T follicular helper cell (primary cell): ENCODE data around the gene FANCG.

Experiments
- DNase-seq: peaks from one replicate; pipeline ENCODE4 v3.0.0-alpha.2; 2020; ENCODE audit warnings: low read depth
- total RNA-seq, 2 experiments: gene quantifications; one replicate each; lab custom pipeline; 2026; lab: John Stamatoyannopoulos, UW

FANCG gene
- total RNA-seq = 10.5 to 19.3 reads per million in 2 experiments

DNA sequence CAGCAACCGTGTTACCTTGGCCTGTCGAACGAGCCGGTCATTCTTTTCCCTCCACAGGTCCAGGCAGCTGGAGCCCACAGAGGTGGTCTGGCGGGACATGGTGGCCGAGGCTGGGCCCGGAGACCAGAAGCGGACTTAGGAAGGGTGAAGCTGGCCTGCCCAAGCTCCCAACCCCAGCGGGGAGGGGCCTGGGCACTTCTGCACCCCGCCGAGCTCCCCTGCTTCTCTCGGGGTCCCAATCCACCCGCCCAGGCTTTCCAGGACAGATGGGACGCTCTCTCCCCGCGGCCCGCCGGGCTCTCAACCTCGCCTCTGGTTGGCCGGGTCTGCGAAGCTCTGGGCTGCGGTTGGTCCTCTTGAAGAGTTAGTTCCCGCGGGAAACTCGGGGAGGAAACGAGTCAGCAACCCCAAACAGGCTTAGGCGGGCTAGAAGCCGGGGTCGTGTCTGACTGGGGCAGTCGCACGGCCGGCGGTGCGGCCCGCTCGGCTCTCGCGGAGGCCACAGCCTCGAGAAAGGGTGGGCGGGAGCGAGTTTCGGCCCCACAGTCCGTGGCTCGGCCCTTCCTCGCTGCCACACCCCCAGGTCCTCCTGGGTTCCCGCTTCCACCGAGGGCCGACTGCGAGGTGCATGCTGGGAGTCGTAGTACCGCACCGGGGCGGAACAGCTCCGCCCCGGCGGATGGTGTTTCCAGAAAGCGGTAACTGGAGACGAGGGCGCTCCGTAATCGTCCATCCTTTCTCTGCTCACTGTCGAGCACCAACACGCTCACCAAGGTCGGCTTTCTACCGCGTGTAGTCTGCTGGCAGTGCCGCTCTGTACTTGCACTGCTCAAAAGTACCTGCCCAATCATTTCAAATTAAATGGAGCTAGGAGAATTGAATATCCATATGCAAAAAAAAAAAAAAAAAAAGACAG, at the start of gene FANCG:
Gene FANCG (minus strand): TSS at position 517 of the 916 bp plus-strand sequence. CDS start 418 bp downstream, at position 99.
- DNase-seq = peak; percentile 65

DNA sequence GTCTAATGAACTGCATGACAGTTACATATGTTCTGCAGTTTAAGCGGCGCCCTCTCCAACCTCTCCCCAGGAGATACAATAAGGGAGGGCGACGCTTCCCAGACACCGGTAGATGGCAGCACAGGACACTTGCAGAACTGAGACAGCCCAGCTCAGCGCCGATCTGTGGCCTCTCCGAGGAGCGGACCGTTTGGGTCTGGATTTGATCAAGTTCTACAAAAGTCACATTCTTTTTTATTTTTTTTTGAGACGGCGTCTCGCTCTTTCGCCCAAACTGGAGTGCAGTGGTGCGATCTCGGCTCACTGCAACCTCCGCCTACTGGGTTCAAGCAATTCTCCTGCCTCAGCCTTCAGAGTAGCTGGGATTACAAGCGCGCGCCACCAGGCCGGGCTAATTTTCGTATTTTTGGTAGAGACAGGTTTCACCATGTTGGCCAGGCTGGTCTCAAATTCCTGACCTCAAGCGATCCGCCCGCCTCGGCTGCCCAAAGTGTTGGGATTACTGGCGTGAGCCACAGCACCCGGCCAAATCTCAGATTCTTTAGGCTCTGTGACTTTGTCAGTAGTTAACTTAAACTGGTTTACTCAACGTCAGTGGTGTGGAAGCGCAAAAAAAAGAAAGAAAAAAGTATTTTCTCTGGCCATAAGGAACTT, 37.3 kb upstream of the FANCG start:
- peak; percentile 86 for DNase-seq

DNA sequence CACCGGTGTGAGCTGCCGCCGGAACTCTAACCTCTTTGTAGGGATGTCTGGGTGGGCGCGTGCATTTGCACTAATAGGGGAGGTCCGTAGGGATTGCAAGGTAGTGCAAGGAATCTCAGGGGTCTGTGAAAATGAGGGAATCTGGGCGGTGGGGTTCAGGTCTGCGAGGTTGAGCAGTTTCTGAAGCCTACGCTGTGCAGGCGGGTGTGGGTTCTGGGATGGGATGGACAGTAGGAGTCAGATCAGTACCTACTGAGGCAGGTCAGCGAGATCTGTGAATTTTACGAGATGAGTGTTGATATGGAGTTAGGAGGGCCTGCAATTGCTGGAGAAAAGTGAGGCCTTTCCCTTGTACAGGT, 36.8 kb upstream of the FANCG start:
- no peak for DNase-seq

DNA sequence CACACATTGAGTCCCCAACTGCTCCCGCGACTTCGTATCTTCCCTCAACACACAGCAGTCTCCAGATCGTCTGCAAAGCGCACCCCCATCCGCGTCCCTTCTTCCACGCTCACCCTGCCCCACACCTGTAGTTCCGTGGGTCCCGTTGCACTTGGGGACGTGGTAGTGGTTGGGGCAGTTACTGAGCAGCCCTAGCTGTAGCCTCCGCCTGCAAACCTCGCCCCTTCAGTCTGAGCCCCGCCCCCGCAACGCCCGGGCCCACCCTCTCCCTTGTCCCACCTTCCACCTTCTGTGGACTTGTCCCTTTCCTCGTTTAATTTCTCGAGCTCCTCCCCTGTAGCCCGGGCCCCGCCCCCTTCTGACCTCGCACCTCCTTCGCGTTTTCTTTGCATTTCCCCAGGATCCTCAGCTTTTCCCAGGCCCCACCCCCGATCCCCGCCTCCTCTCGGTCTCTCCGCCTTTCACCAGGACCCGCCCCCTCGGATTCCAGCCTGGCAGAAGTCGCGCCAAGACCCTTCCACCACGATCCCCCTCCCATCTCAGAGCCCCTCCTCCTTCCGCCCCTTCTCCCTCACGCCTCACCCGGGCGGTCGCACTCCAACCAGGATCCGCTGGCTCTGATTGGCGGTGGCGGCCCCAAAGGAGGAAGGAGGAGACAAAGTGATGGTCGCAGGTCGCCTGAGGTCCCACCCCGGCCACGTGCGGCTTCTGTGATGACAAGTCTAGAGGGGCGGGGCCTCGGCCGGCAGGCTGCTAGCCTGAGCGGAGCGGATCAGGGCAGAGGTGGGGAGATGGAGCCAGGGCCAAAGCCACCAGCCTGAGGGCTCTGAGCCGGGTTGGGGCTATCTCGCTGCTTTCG, 36.2 kb upstream of the FANCG start, which contains the start of gene ATOSB:
Gene ATOSB (minus strand): TSS at position 183 of the 859 bp plus-strand sequence. CDS start 7,588 bp downstream, outside the sequence.
- peak; percentile 87 for DNase-seq

GRCh38 chr9:35114840-35115628, 35.3 kb upstream of the FANCG start:
- DNase-seq = no peak

GRCh38 chr9:35114113-35114839, 34.5 kb upstream of the FANCG start:
- DNase-seq = peak; percentile 64

DNA sequence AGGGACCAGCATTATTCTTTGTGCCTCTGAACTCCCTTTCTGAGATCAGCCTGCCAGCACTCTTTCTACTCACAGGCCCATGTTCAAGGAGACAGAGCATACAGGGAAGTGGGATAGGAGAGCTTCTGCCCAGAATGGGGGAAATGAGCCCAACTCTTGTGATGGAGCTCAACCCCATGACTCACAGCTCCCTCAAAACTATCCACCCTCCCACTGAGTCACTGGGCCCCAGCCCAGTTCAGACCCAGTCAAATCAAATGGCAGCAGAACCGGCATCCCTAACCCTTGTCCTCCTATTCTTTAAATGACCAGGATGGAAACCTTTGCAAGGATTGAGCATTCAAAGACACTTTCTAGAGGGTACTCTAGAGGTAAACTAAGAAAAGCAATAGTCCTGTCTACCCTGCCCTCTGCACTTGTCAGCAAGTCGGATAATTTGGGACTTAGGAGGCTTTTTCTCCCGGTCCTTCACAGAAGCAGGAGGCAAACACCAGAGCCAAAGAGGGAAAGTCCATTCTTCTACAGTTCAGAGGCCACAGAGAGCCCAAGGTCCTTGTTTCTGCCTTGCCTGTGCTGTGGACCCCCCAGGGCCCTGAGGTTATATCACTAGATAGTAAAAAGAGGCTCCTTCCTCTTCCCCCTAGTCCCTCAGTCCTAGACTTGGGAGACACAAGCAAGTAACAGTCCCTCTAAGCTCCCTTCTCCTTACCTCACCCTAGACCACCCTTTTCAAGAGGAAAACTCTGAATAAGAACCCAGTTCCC, 32.7 kb upstream of the FANCG start:
- DNase-seq = no peak

DNA sequence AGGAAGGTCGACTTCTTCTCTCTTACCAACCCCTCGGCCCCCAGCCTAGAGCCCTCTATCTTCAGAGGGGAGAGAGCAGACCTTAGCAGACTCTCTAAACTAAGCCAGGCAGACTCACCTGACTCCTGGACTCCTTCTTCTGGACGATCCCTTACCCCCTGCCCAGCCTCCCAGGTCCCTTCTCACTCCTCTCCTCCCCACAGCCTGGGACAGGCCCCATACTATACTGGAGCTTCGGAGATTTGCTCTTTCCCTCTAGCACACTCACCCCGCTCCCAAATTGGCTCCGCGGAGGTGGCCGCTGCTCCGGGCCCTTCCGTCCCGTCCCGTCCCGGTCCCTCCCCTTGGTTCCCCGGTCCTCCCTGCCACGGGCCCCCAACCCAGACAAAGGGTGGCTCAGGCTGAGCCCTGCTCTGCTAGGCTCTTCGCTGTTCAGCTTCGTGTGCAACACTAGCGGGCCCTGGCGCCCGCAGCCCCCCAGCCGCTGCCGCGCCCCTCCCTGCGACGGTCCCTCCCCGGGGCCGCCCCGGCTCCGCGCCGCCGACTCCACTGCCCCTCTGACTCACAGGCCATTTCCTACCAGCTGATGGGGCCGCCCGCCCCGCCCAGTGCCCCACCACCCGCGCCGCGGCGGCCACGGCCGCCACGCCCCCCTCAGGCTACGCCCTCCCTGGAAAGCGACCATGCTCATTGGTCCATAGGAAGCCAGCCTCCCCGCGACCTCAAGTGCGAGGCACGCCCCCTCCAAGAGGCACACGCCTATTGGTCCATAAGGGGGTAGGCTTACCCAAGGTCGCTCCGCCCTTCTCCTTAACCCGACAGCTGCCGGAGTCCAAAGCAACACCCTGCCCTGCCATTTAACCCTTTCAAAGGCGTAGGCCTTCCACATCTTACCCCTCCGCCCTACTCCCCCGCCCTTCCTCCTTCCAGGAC, 31.5 kb upstream of the FANCG start:
- peak; percentile 94 for DNase-seq

GRCh38 chr9:35110327-35110761, 30.6 kb upstream of the FANCG start:
- no peak for DNase-seq

- DNase-seq = no peak
Measured at GRCh38 chr9:35108946-35109575, 29.3 kb upstream of the FANCG start.

DNA sequence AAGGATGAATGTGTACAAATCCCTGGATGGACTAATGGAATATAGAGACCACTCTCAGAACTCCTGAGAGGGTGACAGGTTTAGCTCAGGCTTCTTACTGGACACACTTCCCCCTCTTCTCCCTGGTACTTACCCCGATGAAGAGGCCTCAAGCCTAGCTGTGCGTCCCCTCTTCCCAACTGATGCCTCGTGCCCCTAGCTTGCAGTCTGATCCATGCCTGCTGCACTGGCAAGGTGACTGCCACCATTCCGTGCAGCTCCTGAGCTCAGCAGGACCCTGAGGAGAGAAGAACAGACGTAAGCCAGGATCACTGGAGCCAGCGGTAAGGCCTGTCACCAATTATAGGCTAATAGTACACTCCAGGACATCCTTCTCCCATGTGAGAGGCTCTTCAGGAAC, 28.7 kb upstream of the FANCG start:
- DNase-seq = no peak

DNA sequence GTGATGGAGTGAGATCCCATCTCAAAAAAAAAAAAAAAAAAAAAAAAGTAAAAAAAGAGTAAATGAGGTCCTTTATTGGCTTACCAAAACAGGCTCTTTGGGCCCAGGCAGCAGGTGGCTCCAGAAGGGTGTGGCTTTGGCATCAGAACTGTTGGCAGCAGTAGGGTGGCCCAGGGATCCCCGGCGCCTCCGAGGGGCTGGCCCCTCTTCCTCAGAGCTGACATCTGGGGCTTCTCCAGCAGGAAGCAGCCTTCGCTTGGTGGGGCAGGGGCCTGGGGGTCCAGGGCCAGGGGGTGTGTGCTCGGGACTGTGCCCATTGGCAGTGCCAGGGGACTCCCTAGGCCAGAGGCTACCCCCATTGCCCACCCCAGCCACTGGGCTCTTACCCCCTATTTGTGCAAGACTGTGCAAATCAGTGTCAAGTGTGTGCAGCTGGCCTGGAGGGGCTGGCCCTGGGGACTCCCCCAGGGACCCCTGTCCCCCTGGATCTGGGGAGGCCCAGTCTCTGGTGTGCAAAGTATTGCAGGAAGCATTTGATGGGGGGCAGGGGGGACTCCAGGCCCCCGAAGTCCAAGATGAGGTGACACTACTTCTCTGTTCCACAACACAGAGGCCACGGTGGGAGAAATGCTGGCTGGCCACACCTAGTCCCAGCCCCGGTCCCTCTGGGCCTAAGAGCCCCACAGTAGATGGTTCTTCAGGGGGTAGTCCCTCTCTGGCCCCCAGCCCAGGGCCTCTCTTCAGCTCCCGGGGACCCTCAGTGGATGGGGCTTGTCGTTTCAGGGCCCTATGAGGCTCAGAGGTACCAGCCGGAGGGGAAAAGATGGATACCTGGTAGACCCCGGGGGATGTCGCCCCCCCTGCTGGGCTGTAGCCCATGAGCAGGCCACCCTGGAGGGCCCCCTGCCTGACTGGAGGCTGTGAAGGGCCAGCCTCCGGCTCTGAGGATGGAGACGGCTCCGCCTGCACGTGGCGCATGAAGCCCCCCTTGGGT, 27.9 kb upstream of the FANCG start:
- DNase-seq = no peak

GRCh38 chr9:35106343-35106730, 26.6 kb upstream of the FANCG start:
- DNase-seq = no peak

DNA sequence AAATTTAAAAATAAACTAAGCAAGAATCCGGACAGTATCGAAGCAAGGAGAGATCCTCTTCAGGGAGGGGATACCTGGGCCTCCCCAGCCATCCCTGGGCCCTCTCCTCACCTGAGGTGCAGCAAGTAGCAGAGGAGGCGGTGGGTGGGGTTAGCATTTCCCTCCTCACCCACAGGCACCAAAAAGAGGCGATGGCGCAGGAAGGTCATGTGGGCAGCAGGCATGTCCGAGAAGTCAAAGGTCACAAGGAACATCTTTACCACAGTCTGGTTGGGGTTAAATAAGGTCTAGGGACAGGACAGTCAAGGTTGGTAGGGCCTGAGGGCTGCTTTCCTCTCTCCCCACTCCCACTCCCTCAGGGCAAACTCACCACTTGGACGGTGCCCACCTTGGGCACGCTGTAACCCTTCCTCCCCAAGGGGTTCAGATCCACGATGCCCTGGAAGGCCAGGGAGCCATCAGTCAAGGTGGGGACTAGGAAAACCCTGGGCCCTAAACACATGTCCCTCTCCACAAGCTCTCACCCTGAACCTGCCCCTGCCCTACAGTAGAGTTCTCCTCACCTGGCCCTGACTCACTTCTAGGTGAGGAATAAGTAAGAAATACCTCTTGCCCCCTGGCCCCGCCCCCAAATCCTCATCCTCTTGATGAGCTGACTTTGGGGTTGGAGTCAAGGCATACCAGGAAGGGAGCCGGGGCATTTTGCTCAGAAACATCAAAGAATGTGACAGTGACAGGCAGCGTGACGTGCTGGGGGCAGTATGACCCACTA, 26.0 kb upstream of the FANCG start:
- DNase-seq = no peak

DNA sequence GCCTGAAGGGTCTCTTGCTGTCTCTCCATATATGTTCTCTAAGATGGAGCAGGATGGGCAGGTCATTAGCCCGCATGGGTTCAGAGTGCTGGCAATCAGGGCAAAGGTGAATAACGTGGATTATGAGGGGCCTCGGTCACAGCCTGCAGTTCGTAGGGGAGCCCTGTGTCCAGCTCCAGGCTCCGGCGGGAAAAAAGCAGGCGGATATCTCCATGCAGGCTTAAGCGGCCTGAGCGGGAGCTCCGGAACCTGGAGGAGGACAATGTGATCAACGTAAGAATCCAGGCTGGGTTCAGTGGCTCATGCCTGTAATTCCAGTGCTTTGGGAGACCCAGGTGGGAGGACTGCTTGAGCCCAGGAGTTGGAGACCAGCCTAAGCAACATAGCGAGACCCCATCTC, 25.4 kb upstream of the FANCG start:
- DNase-seq = no peak

DNA sequence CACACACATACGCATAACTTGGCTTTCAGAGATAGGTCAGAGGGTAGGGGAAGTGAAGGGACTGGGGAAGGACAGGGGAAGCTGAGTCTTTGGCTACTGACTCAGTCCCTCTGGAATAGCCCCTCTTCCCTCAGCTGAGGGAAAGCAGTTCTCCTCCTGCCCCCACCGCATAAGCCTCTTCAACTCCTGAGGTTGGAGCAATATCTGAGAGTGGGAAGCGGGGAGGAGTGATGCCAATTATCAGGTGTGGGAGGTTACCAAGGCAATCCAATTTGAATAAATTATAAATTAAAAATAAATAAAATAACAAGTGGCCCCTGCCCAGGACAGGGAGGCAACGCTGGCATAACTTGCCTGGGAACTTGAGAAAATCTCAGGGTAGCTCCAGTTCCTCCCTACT, 24.8 kb upstream of the FANCG start:
- DNase-seq = no peak
